ENCODE measurements around the gene CDAN1.

The CDAN1 gene

GRCh38 chr15:42732095-42732827 is 4.7 kb downstream of the CDAN1 start:
- DNase-seq = no peak

DNA sequence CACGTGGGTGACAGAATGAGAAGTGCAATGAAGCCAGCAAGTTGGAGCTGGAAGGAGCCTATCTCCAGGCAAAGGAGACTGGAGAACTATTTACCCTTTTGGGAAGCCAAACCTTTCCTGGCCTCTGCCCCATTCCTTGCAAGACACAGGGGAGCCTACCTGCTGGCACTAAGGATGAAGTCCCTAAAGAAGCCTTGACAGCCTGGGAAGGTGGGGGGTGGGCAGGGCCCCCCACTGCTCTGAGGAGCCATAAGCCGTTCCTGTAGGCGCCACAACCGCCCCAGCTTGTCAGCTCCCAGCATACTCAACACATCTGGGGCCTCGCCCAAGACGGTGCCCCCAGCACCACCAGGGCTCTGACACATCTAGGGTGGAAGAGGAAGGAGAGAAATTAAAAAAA is 5.5 kb downstream of the CDAN1 start:
- no peak for DNase-seq

DNA sequence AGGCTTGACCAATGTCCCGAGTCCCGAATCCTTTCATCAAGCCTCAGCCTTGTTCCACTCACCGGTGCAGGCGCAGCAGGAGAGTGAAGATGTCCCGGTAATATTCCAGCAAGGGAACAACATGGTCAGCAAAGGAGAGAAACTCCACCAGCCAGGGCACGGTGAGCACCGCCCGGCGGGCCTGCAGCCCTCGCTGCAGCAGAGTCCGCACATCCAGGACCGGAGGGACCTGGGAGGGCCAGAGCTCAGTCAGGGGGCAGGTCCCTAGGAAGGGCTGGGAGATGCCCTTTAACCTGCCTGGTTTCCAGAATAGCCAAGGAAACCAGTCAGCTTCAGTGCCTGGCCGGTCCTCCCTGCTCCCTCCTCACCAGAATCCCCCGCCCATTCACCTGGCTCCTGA is 6.4 kb downstream of the CDAN1 start:
- no peak for DNase-seq

- DNase-seq = no peak
Observed at GRCh38 chr15:42730135-42730534, 6.8 kb downstream of the CDAN1 start.

- DNase-seq = no peak
Observed at GRCh38 chr15:42729409-42729808, 7.5 kb downstream of the CDAN1 start.

GRCh38 chr15:42728972-42729371 is 8.0 kb downstream of the CDAN1 start:
- DNase-seq = no peak

DNA sequence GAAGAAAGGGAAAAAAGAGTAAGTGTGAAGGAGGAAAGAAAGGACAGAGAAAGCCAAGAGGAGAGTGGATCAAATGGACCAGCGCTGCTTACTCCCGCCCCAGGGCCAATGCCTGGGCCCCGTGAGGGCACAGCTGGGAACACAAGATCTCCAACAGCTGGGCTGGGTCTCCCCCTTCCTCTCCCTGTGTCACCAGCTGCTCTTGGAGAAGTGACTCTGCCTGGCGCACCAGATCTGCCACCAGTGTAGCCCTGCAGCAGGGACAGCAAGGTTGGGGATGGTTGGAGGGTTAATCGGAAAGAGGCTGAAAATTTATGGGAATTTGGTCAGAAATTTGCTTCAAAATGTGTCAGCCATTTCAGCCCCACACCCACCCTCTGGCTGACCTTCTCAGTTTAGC is 8.4 kb downstream of the CDAN1 start:
- no peak for DNase-seq

DNA sequence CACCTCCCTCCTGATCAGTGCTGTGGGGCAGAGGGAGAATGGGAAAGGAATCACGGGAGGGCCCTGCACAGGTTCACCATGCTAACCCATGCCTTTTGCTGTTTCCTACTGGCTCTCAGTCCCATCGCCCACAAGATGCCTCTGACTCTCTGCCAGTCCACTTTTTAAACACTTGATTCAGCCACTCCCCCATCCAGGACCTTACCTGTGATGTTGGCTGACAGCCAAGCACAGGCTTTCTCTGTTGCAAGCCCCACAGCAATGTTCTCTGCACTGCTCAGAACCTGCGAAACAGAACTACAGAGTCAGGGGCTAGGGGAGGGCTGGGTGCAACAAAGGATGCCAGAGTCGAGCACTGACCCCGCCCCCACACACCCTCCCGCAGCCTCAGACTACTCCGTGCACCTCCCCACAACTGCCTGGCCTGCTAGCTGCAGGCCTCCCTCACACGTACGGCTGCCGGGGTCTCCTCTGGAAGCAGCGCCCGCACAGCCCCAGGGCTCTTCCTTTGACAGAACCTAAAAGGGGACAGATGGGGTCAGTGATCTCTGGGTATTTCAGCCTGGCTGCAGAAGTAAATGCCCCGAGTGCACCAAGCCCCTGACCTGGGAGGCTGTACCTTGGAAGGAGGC is 9.1 kb downstream of the CDAN1 start:
- no peak for DNase-seq

- DNase-seq = no peak
Observed at GRCh38 chr15:42726114-42726513, 10.8 kb downstream of the CDAN1 start.

DNA sequence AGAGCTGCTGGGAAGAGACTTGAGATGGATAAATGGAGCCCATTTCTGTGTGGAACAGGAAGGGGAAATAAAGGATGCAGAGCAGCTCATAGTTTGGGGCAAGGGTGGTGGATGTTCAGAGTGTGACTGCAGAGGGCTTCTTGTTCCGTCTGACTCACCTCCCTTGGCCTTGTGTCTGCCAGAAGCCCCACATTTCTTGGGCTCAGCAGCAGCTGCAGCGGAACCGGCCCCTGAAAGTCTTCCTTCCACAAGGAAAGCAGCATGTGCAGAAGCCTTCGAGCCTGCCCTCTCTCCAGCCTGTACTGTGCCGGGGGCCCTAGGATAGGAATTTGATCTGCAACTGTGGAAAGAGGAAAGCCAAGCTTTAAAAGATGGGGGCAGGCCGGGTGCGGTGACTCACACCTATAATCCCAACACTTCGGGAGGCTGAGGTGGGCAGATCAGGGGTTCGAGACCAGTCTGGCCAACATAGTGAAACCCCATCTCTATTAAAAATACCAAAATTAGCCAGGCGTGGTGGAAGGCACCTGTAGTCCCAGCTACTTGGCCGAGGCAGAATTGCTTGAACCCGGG is 11.5 kb downstream of the CDAN1 start:
- no peak for DNase-seq

- DNase-seq = no peak
Observed at GRCh38 chr15:42724276-42724675, 12.7 kb downstream of the CDAN1 start.

DNA sequence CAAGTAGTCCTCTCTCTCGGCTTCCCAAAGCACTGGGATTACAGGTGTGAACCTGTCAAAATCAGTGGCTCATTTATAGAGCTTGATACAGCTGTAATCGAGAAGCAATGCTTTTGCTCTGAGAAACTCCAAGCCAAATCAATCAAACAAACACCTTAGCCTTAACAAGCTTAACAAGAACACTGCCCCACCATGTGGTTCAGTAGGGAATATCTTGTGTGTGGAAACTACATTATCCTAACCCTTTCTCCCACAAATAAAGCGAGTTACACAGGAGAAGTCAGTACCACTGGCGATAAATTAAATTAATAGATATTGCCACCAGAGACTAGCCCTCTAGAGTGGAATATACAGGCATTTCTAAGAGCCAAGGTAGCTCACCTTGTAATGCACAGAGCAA is 13.9 kb downstream of the CDAN1 start:
- no peak for DNase-seq

DNA sequence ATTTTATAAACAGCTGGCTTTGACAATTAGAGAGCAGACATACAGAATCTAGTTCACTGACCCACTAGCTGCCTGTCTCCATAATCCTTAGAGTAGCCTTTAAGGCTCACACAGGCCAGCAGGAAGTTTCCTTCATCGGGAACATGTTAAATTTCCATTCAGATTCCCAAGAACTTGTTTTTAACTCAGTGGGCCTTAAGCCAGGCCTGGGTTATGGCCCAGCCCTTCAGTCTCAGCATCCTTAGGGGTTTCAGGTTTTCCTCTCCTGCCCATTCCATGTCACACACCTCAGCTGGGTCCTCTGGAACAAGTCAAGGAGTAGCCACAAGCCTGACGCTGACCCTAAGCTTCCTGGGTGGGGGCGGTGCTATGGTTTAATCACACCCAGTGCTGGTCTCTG is 15.0 kb downstream of the CDAN1 start:
- DNase-seq = no peak

DNA sequence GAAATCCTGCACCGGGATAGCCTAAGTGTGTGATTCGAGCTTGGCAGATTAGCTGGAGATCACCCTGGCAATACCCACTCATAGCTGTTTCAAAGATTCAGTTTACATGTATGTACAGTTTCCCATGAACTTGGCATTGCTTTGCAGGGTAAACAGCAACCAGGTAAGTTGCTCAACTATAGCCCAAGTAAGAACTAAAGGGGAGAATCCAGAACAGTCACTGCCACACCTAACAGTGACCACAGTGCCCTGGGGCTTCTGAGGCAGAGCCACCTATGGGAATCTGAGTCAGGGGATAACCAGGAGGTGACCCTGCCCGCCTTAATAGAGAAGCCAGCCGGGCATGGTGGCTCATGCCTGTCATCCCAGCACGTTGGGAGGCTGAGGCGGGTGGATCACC is 15.9 kb downstream of the CDAN1 start:
- no peak for DNase-seq

GRCh38 chr15:42720071-42720470 is 16.9 kb downstream of the CDAN1 start:
- no peak for DNase-seq

DNA sequence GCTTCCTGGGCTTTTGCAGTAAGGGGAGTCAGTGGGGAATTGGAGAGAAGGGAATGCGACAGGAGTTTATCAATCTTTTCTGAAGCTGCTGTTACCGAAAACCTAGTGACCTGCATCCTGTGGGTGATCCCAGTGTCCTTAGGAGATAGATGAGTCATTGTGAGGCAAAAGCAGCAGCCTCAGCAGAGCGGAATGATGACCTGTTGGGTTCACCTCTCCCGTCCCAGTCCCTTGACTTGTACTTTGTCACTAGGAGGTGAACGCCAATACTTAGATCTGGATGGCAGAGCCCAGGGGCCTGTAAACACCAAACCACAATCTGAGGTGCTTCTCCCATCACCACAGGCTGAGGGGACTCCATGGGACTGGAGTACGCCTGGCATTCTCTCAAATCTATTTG is 17.9 kb downstream of the CDAN1 start:
- DNase-seq = no peak

DNA sequence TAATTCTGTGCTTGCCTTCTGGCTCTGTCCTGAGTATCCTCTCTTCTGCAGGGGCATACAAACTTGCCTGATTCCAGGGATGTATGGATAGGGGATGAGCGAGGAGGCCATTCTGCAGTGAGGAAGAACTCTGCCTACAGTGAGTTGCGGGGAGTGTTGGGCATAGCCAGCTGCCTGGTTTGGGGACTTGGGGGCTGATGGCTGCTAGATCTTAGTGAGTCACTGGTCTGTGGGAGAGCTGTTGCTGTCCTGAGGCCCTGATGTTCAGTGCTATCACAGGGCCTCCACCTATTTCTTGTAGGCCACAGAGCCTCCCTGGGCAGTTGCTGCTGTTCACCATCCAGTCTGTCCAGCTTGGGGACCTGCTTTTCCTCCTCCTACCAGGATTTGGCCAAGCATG is 20.3 kb downstream of the CDAN1 start:
- no peak for DNase-seq

DNA sequence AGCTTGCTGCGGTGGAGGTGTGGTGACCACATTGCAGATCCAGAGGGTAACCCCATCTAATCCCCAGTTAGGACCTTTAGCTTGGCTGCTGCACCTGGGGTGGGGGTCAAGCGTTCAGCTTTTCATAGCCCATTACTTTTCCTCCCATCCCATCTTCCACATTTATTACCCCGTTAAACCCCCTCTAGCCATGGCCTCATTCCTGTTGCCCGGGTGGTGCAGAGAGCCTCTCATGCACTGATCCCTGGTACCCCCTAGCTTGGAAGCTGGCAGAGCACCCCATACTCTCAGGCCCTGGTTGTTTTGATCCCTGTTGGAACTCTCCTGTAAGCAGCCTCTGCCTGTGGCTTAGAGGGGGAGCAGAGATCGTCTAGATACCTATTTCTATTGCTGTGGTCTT is 20.8 kb downstream of the CDAN1 start:
- no peak for DNase-seq

DNA sequence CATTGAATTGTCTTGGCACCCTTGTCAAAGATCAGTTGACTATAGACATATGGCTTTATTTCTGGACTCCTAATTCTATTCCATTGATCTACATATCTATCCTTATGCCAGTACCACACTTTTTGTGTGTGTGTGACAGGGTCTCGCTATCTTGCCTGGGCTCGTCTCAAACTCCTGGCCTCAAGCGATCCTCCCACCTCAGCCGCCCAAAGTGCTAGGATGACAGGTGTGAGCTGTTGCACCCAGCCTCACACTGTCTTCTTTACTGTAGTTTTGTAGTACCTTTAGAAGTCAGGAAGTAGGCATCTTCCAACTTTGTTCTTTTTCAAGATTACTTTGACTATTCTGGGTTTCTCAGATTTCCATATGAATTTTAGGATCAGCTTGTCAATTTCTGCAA is 24.3 kb downstream of the CDAN1 start:
- DNase-seq = no peak

- no peak for DNase-seq
Observed at GRCh38 chr15:42711746-42712145, 25.2 kb downstream of the CDAN1 start.

GRCh38 chr15:42710662-42711061 is 26.3 kb downstream of the CDAN1 start:
- DNase-seq = no peak

DNA sequence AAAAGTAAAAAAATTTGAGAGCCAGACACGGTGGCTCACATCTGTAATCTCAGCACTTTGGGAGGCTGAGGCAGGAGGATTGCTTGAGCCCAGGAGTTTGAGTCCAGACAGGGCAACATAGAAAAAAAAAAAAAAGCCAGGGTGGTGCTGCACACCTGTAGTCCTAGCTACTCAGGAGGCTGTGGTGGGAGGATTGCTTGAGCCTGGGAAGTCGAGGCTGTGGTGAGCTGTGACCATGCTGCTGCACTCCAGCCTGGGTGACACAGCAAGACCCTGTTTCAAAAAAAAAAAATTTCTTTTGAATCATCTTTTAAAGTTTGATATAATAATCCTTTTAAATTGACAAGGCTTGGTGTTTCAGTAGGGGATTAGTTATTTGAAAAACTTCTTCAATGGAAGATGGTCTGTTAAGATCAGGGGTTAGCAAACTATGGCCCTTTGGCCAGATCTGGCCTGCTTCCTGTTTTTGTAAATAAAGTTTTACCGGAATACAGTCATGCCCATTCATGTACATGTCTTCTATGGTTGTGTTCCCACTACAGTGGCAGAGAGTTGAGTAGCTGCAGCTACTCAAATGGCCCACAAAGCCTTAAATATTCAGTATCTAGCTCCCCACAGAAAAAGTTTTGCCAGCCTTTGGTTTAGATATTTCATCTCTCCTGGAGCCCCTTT is 28.9 kb downstream of the CDAN1 start:
- DNase-seq = no peak

- no peak for DNase-seq
Observed at GRCh38 chr15:42707068-42707467, 29.9 kb downstream of the CDAN1 start.

GRCh38 chr15:42705336-42705735 is 31.6 kb downstream of the CDAN1 start:
- no peak for DNase-seq

Data from stimulated activated CD4-positive, alpha-beta T cell treated with anti-CD3 and anti-CD28 coated beads, Interleukin-4, amount 100 ng/mL, for 4 hours (primary cell).